Smooth muscle cell (in vitro differentiated cells): ENCODE measurements around the gene USP11. TPM values are rescaled to one million over a fixed set of nuclear protein-coding genes. Genes with fewer than 3 reads are reported as not detected.

Experiments used
- DNase-seq: peaks from one replicate; lab custom pipeline; 2025; ENCODE audit not compliant: unreplicated experiment; lab: John Stamatoyannopoulos, UW
- H2AFZ ChIP-seq: fragments of 200-600 bp; sonication (generic); 2 replicates; pipeline ENCODE4 v1.6.0; 2016; ENCODE audit warnings: antibody characterized with exemption, low read depth, mild to moderate bottlenecking
- H3F3A ChIP-seq: fragments of 200-600 bp; sonication (generic); 2 replicates; pipeline ENCODE4 v1.6.0; 2017; ENCODE audit warnings: antibody characterized with exemption, low read depth
- H3K27ac ChIP-seq: fragments of 200-600 bp; sonication (generic); 2 replicates; pipeline ENCODE4 v1.5.1; 2016; ENCODE audit warnings: low read depth, mild to moderate bottlenecking
- H3K27me3 ChIP-seq: fragments of 200-600 bp; sonication (generic); 2 replicates; pipeline ENCODE4 v1.6.1; 2016; ENCODE audit warnings: low read depth, mild to moderate bottlenecking
- H3K36me3 ChIP-seq: fragments of 200-600 bp; sonication (generic); 2 replicates; pipeline ENCODE4 v1.5.1; 2016; ENCODE audit warnings: low read depth
- H3K4me1 ChIP-seq: fragments of 200-600 bp; sonication (generic); 2 replicates; pipeline ENCODE4 v1.5.1; 2016; ENCODE audit warnings: low read depth
- H3K4me2 ChIP-seq: fragments of 200-600 bp; sonication (generic); 2 replicates; pipeline ENCODE4 v1.6.0; 2016; ENCODE audit warnings: mild to moderate bottlenecking
- H3K4me3 ChIP-seq: fragments of 200-600 bp; sonication (generic); 2 replicates; pipeline ENCODE4 v1.5.1; 2016; ENCODE audit warnings: mild to moderate bottlenecking
- H3K79me2 ChIP-seq: fragments of 200-600 bp; sonication (generic); 2 replicates; pipeline ENCODE4 v1.6.0; 2016; ENCODE audit warnings: low read depth, mild to moderate bottlenecking
- H3K9ac ChIP-seq: fragments of 200-600 bp; sonication (generic); 2 replicates; pipeline ENCODE4 v1.6.0; 2016; ENCODE audit warnings: low read depth
- H3K9me3 ChIP-seq: fragments of 200-600 bp; sonication (generic); replicated peaks from 2 replicates; pipeline ENCODE4 v1.5.1; 2016; ENCODE audit warnings: low read depth
- H4K20me1 ChIP-seq: fragments of 200-600 bp; sonication (generic); 2 replicates; pipeline ENCODE4 v1.6.0; 2016; ENCODE audit warnings: low read depth
- WGBS: methylation state at CpG from one replicate; pipeline ENCODE4 v1.1.7; 2016; ENCODE audit warnings: low lambda C conversion rate; 5-methylcytosine and 5-hydroxymethylcytosine counted together
- polyA plus RNA-seq: library from polyadenylated mRNA; unstranded; fragments of >200 nt; fragmentation: Nextera tagmentation; extraction: Ambion mirVana; gene quantifications from 2 replicates; pipeline ENCODE4 v1.2.1, GENCODE V29; 2016
- total RNA-seq: library from RNA; depleted of rRNA; stranded (reverse); fragments of >200 nt; gene quantifications from 2 replicates; pipeline ENCODE4 v1.2.3, GENCODE V29; 2014
- TF ChIP-seq, protein P1 (sequence below): fragments of 200-600 bp; sonication (generic); IDR thresholded peaks from 2 replicates; pipeline ENCODE4 v1.5.1; 2017; ENCODE audit warnings: borderline replicate concordance, mild to moderate bottlenecking, antibody characterized with exemption; ENCODE audit not compliant: insufficient read depth, poor library complexity, severe bottlenecking

Gene USP11
- total and polyA plus RNA-seq, 2 experiments from 2014 or later, result 84.0 to 221 TPM

DNA sequence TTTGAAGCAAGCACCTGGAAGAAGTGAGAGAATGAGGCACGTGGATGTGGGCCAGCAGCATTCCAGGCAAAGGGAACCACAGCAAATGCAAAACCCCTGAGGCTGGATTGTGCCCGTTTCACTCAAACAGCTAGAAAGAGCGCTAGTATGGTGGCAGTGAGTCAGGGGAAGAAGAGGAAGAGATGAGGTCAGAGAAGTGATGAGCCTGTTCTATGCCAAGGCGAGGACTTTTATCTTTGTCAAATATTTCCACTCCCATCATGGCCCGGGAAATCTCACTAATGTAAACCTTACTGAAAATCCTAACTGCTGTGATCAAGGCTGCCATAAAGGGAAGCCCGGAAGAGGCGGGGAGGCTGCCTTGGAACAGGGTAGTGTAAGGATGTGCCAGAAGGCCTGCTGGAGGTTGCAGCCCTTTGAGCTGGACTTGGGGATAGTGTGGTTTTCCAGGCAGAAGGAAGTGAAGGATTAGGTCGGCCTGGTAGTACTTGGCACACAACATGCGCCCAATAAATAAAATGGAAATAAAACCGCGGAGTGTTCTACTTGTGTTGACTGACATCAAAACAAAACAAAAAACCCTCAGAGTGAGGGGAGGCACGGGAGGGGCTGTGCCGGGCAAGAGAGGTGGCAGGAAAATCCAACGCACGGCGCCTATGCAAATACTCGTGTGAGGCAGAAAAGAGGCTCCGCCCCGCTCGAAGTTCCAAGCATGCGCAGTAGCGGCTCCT is 15.5 kb upstream of the USP11 start:
- TF ChIP-seq, protein P1, sequence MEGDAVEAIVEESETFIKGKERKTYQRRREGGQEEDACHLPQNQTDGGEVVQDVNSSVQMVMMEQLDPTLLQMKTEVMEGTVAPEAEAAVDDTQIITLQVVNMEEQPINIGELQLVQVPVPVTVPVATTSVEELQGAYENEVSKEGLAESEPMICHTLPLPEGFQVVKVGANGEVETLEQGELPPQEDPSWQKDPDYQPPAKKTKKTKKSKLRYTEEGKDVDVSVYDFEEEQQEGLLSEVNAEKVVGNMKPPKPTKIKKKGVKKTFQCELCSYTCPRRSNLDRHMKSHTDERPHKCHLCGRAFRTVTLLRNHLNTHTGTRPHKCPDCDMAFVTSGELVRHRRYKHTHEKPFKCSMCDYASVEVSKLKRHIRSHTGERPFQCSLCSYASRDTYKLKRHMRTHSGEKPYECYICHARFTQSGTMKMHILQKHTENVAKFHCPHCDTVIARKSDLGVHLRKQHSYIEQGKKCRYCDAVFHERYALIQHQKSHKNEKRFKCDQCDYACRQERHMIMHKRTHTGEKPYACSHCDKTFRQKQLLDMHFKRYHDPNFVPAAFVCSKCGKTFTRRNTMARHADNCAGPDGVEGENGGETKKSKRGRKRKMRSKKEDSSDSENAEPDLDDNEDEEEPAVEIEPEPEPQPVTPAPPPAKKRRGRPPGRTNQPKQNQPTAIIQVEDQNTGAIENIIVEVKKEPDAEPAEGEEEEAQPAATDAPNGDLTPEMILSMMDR, result no peak
- peak overlapping the region; percentile 92 for H3K9ac ChIP-seq
- peak; percentile 81 for DNase-seq
- H3K36me3 ChIP-seq, result peaks cover 7% of the 10 kb centered on the region
- peak overlapping the region; percentile 99 for H3K27ac ChIP-seq
- 2% methylated on average over 22 of the region's 22 CpGs for WGBS
- no peaks in the 10 kb centered on the region for H3K9me3 ChIP-seq
- peaks cover 21% of the 10 kb centered on the region for H3K4me1 ChIP-seq
- H4K20me1 ChIP-seq, result peaks cover 34% of the 10 kb centered on the region
- peaks cover 37% of the 10 kb centered on the region for H3K79me2 ChIP-seq
- H3K27me3 ChIP-seq, result no peaks in the 10 kb centered on the region
- H3F3A ChIP-seq, result peaks cover 36% of the 10 kb centered on the region
- no peak overlapping the region for H2AFZ ChIP-seq
- H3K4me2 ChIP-seq, result peak overlapping the region; percentile 84
- H3K4me3 ChIP-seq, result peak overlapping the region; percentile 46

DNA sequence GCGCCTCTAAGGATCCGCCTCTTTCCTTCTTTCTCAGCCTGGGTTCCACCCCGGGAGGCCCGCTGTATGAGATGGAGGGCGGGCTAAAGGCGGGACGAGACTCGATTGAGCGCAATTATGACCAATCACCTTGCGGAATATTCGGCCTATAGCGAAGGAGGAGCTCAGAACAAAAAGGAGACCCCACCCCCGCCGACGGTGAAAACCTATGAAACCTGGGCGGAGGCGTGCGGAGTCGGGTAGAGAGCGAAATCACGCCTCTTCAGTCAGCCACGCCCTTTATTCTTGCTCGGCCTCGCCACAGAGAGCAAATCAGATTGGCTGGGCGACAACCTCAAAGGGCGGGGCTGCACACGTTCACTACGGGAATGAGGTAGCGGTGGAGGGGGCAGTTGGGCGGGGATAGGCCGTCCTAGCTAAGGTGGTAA is 14.9 kb upstream of the USP11 start:
- peaks cover 36% of the 10 kb centered on the region for H3F3A ChIP-seq
- peak overlapping the region; percentile 99 for H3K27ac ChIP-seq
- peak overlapping the region; percentile 93 for H3K4me2 ChIP-seq
- DNase-seq, result peak; percentile 100
- peak overlapping the region; percentile 99 for H3K9ac ChIP-seq
- no peak overlapping the region for H2AFZ ChIP-seq
- no peaks in the 10 kb centered on the region for H3K27me3 ChIP-seq
- peaks cover 40% of the 10 kb centered on the region for H3K79me2 ChIP-seq
- H3K36me3 ChIP-seq, result peaks cover 7% of the 10 kb centered on the region
- WGBS, result under 1% methylated on average over 31 of the region's 31 CpGs
- H3K4me3 ChIP-seq, result peak overlapping the region; percentile 72
- TF ChIP-seq, protein P1, result no peak
- peaks cover 39% of the 10 kb centered on the region for H4K20me1 ChIP-seq
- H3K4me1 ChIP-seq, result peaks cover 21% of the 10 kb centered on the region
- no peaks in the 10 kb centered on the region for H3K9me3 ChIP-seq

DNA sequence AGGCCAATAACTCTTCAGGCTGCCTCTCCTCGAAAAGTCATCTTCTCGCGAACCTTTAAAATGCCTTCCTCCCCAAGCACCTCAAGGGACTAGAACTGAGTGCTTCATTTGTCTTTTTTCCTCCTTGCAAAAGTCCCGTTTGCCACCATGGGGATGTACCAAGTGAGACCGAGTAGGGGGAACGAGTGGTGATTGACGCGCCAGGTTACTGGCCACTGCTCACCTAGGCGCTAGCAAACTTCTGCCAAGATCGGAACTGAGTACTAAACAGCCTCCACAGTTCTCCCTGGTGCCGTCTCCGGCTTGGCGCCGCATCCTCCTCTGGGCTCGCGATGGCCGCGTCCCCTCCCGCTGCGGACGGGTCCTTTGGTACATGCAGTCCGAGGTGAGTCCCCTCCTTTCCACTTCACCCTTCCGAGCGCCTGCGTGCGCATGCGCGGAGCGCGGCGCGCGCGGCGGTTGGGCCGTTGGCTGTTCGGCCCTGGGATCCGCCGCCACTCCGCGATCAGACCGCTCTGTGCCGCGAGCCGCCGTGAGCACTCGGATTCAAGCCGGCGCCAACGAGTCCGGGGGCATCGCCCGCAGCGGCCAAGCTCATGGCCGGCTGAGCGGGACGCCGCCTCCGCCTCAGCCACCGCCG is 14.4 kb upstream of the USP11 start, which contains the start of gene CDK16:
Gene CDK16 (plus strand): TSS at position 402 of the 640 bp plus-strand sequence. CDS start 4,877 bp downstream, outside the sequence.
- Histone ChIP-seq H3K9me3 (no peaks in the 10 kb centered on the region), H3K4me2 (peak within 1 kb of the TSS; percentile 93), H3K27ac (peak within 1 kb of the TSS; percentile 99), H4K20me1 (peaks cover 44% of the 10 kb centered on the region), H3K27me3 (no peaks in the 10 kb centered on the region), H2AFZ (no peak within 1 kb of the TSS), H3K36me3 (peaks cover 4% of the 10 kb centered on the region), H3K4me1 (peaks cover 21% of the 10 kb centered on the region), H3K4me3 (peak within 1 kb of the TSS; percentile 72), H3F3A (peaks cover 33% of the 10 kb centered on the region), H3K9ac (peak within 1 kb of the TSS; percentile 99), H3K79me2 (peaks cover 43% of the 10 kb centered on the region)
- peak; percentile 88 for DNase-seq
- TF ChIP-seq, protein P1, result no peak
- 2% methylated on average over 61 of the region's 61 CpGs for WGBS
